WTC11 (cell line): Measurements from ENCODE around the gene ADK. TPM values are rescaled to one million over a fixed set of nuclear protein-coding genes. Genes with fewer than 3 reads are reported as not detected.

ENCODE experiments used
- ATAC-seq: fragments of 200-7000 bp; cut with Tn5 transposase; 2 replicates; pipeline ENCODE4 v1.10.0; 2021; ENCODE audit warnings: mild to moderate bottlenecking, moderate library complexity
- CTCF ChIA-PET: fragments of 300-600 bp; sonication (Branson Sonifier 250); formaldehyde crosslinking; loops from one replicate; lab custom pipeline; 2021; ENCODE audit warnings: antibody characterized with exemption; lab: Charles Lee
- POLR2A ChIA-PET: fragments of 350-600 bp; sonication (Branson Sonifier 250); formaldehyde crosslinking; loops from one replicate; lab custom pipeline; 2021; ENCODE audit warnings: antibody characterized with exemption; lab: Charles Lee
- DNase-seq: peaks from one replicate; pipeline ENCODE4 v3.0.0; 2021; ENCODE audit warnings: low spot score
- H3K27ac Mint-ChIP-seq: 2 replicates; pipeline ENCODE4 v1.8.0; 2021; ENCODE audit warnings: mixed read lengths
- H3K27me3 Mint-ChIP-seq: 2 replicates; pipeline ENCODE4 v1.8.0; 2021; ENCODE audit warnings: low read depth, mild to moderate bottlenecking, moderate library complexity, mixed read lengths
- H3K36me3 Mint-ChIP-seq: 2 replicates; pipeline ENCODE4 v1.8.0; 2021; ENCODE audit warnings: mixed read lengths
- H3K4me1 Mint-ChIP-seq: 2 replicates; pipeline ENCODE4 v1.8.0; 2022; ENCODE audit warnings: mixed read lengths
- H3K4me3 Mint-ChIP-seq: 2 replicates; pipeline ENCODE4 v1.8.0; 2021; ENCODE audit warnings: mild to moderate bottlenecking, moderate library complexity, mixed read lengths
- H3K9me3 Mint-ChIP-seq: 2 replicates; pipeline ENCODE4 v1.8.0; 2021; ENCODE audit warnings: mixed read lengths
- CBFB ChIP-seq: sonication (generic); formaldehyde crosslinking; IDR thresholded peaks from 2 replicates; pipeline ENCODE4 v1.8.1; 2022; ENCODE audit warnings: mild to moderate bottlenecking, low read depth, missing genetic modification reagents
- ELF4 ChIP-seq: sonication (generic); formaldehyde crosslinking; IDR thresholded peaks from 2 replicates; pipeline ENCODE4 v1.8.1; 2022; ENCODE audit warnings: low read depth, mild to moderate bottlenecking, moderate library complexity, missing genetic modification reagents
- FOXK1 ChIP-seq: sonication (generic); formaldehyde crosslinking; IDR thresholded peaks from 2 replicates; pipeline ENCODE4 v1.8.0; 2022; ENCODE audit warnings: mild to moderate bottlenecking, moderate library complexity, missing genetic modification reagents
- GABPB1 ChIP-seq: sonication (generic); formaldehyde crosslinking; IDR thresholded peaks from 2 replicates; pipeline ENCODE4 v1.8.1; 2023; ENCODE audit warnings: mild to moderate bottlenecking, missing genetic modification reagents
- GRHL2 ChIP-seq: fragments of 250-450 bp; sonication (Bioruptor Pico); IDR thresholded peaks from 2 replicates; pipeline ENCODE4 v1.8.0; 2022; ENCODE audit warnings: mild to moderate bottlenecking, moderate library complexity; ENCODE audit not compliant: insufficient replicate concordance, severe bottlenecking
- IRF2 ChIP-seq: sonication (generic); formaldehyde crosslinking; IDR thresholded peaks from 2 replicates; pipeline ENCODE4 v1.8.0; 2022; ENCODE audit warnings: low read depth, missing genetic modification reagents, borderline replicate concordance
- NFE2L1 ChIP-seq: sonication (generic); formaldehyde crosslinking; IDR thresholded peaks from 2 replicates; pipeline ENCODE4 v1.8.1; 2023; ENCODE audit warnings: missing genetic modification reagents
- PRDM15 ChIP-seq: sonication (generic); formaldehyde crosslinking; IDR thresholded peaks from 2 replicates; pipeline ENCODE4 v1.8.0; 2022; ENCODE audit warnings: missing genetic modification reagents
- PREB ChIP-seq: sonication (generic); formaldehyde crosslinking; IDR thresholded peaks from 2 replicates; pipeline ENCODE4 v1.8.1; 2022; ENCODE audit warnings: mild to moderate bottlenecking, missing genetic modification reagents, moderate library complexity, borderline replicate concordance
- TEAD4 ChIP-seq: sonication (generic); formaldehyde crosslinking; IDR thresholded peaks from 2 replicates; pipeline ENCODE4 v1.8.0; 2022; ENCODE audit warnings: mild to moderate bottlenecking, missing genetic modification reagents
- ZNF121 ChIP-seq: sonication (generic); formaldehyde crosslinking; IDR thresholded peaks from 2 replicates; pipeline ENCODE4 v1.8.0; 2023; ENCODE audit warnings: missing genetic modification reagents
- ZNF138 ChIP-seq: sonication (generic); formaldehyde crosslinking; conservative IDR thresholded peaks from 2 replicates; pipeline ENCODE4 v1.8.1; 2022; ENCODE audit warnings: mild to moderate bottlenecking, moderate library complexity, missing genetic modification reagents
- ZNF219 ChIP-seq: sonication (generic); formaldehyde crosslinking; IDR thresholded peaks from 2 replicates; pipeline ENCODE4 v1.8.0; 2023; ENCODE audit warnings: missing genetic modification reagents, mild to moderate bottlenecking, borderline replicate concordance
- ZNF317 ChIP-seq: sonication (generic); formaldehyde crosslinking; IDR thresholded peaks from 2 replicates; pipeline ENCODE4 v1.8.1; 2023; ENCODE audit warnings: low read depth, mild to moderate bottlenecking, moderate library complexity, missing genetic modification reagents, borderline replicate concordance
- ZNF396 ChIP-seq: fragments of 250-450 bp; sonication (Bioruptor Pico); IDR thresholded peaks from 2 replicates; pipeline ENCODE4 v1.8.0; 2021; ENCODE audit warnings: mild to moderate bottlenecking, moderate library complexity, borderline replicate concordance
- ZNF416 ChIP-seq: fragments of 250-450 bp; sonication (Bioruptor Pico); IDR thresholded peaks from 2 replicates; pipeline ENCODE4 v1.9.0; 2021; ENCODE audit warnings: mild to moderate bottlenecking, inconsistent platforms
- total RNA-seq: library from RNA; stranded (reverse); gene quantifications from 3 replicates; pipeline ENCODE4 v1.2.3, GENCODE V29; 2021
- TF ChIP-seq, protein P1 (sequence below): sonication (generic); formaldehyde crosslinking; IDR thresholded peaks from 2 replicates; pipeline ENCODE4 v1.8.0; 2023; ENCODE audit warnings: mild to moderate bottlenecking, missing genetic modification reagents
- TF ChIP-seq, protein P2 (sequence below): sonication (generic); formaldehyde crosslinking; IDR thresholded peaks from 2 replicates; pipeline ENCODE4 v1.8.0; 2022; ENCODE audit warnings: mild to moderate bottlenecking, missing genetic modification reagents
- TF ChIP-seq, protein P3 (sequence below): fragments of 250-450 bp; sonication (Bioruptor Pico); IDR thresholded peaks from 2 replicates; pipeline ENCODE4 v1.9.0; 2021; ENCODE audit warnings: mild to moderate bottlenecking, borderline replicate concordance
- TF ChIP-seq, protein P4 (sequence below): fragments of 200-600 bp; IDR thresholded peaks from 2 replicates; pipeline ENCODE4 v1.8.0; 2022; ENCODE audit warnings: antibody characterized with exemption

The ADK gene
- total RNA-seq, 1 experiment from 2014 or later: 32.7 TPM

- TF ChIP-seq NFE2L1 (no peak), ZNF138 (CRISPR knock-in tag) (no peak), ZNF121 (CRISPR knock-in tag) (no peak), ZNF396 (CRISPR knock-in tag) (no peak), PRDM15 (CRISPR knock-in tag) (no peak), TEAD4 (CRISPR knock-in tag) (no peak), GABPB1 (CRISPR knock-in tag) (no peak), CBFB (CRISPR knock-in tag) (no peak), ZNF219 (CRISPR knock-in tag) (no peak), IRF2 (CRISPR knock-in tag) (no peak), GRHL2 (CRISPR knock-in tag) (no peak), FOXK1 (CRISPR knock-in tag) (no peak), ZNF416 (no peak), PREB (CRISPR knock-in tag) (no peak), ELF4 (CRISPR knock-in tag) (no peak), ZNF317 (CRISPR knock-in tag) (no peak)
- TF ChIP-seq, protein P1, sequence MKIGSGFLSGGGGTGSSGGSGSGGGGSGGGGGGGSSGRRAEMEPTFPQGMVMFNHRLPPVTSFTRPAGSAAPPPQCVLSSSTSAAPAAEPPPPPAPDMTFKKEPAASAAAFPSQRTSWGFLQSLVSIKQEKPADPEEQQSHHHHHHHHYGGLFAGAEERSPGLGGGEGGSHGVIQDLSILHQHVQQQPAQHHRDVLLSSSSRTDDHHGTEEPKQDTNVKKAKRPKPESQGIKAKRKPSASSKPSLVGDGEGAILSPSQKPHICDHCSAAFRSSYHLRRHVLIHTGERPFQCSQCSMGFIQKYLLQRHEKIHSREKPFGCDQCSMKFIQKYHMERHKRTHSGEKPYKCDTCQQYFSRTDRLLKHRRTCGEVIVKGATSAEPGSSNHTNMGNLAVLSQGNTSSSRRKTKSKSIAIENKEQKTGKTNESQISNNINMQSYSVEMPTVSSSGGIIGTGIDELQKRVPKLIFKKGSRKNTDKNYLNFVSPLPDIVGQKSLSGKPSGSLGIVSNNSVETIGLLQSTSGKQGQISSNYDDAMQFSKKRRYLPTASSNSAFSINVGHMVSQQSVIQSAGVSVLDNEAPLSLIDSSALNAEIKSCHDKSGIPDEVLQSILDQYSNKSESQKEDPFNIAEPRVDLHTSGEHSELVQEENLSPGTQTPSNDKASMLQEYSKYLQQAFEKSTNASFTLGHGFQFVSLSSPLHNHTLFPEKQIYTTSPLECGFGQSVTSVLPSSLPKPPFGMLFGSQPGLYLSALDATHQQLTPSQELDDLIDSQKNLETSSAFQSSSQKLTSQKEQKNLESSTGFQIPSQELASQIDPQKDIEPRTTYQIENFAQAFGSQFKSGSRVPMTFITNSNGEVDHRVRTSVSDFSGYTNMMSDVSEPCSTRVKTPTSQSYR (CRISPR knock-in tag): no peak
- TF ChIP-seq, protein P2, sequence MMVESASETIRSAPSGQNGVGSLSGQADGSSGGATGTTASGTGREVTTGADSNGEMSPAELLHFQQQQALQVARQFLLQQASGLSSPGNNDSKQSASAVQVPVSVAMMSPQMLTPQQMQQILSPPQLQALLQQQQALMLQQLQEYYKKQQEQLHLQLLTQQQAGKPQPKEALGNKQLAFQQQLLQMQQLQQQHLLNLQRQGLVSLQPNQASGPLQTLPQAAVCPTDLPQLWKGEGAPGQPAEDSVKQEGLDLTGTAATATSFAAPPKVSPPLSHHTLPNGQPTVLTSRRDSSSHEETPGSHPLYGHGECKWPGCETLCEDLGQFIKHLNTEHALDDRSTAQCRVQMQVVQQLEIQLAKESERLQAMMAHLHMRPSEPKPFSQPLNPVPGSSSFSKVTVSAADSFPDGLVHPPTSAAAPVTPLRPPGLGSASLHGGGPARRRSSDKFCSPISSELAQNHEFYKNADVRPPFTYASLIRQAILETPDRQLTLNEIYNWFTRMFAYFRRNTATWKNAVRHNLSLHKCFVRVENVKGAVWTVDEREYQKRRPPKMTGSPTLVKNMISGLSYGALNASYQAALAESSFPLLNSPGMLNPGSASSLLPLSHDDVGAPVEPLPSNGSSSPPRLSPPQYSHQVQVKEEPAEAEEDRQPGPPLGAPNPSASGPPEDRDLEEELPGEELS (CRISPR knock-in tag): no peak
- TF ChIP-seq, protein P3, sequence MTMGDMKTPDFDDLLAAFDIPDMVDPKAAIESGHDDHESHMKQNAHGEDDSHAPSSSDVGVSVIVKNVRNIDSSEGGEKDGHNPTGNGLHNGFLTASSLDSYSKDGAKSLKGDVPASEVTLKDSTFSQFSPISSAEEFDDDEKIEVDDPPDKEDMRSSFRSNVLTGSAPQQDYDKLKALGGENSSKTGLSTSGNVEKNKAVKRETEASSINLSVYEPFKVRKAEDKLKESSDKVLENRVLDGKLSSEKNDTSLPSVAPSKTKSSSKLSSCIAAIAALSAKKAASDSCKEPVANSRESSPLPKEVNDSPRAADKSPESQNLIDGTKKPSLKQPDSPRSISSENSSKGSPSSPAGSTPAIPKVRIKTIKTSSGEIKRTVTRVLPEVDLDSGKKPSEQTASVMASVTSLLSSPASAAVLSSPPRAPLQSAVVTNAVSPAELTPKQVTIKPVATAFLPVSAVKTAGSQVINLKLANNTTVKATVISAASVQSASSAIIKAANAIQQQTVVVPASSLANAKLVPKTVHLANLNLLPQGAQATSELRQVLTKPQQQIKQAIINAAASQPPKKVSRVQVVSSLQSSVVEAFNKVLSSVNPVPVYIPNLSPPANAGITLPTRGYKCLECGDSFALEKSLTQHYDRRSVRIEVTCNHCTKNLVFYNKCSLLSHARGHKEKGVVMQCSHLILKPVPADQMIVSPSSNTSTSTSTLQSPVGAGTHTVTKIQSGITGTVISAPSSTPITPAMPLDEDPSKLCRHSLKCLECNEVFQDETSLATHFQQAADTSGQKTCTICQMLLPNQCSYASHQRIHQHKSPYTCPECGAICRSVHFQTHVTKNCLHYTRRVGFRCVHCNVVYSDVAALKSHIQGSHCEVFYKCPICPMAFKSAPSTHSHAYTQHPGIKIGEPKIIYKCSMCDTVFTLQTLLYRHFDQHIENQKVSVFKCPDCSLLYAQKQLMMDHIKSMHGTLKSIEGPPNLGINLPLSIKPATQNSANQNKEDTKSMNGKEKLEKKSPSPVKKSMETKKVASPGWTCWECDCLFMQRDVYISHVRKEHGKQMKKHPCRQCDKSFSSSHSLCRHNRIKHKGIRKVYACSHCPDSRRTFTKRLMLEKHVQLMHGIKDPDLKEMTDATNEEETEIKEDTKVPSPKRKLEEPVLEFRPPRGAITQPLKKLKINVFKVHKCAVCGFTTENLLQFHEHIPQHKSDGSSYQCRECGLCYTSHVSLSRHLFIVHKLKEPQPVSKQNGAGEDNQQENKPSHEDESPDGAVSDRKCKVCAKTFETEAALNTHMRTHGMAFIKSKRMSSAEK: no peak
- TF ChIP-seq, protein P4, sequence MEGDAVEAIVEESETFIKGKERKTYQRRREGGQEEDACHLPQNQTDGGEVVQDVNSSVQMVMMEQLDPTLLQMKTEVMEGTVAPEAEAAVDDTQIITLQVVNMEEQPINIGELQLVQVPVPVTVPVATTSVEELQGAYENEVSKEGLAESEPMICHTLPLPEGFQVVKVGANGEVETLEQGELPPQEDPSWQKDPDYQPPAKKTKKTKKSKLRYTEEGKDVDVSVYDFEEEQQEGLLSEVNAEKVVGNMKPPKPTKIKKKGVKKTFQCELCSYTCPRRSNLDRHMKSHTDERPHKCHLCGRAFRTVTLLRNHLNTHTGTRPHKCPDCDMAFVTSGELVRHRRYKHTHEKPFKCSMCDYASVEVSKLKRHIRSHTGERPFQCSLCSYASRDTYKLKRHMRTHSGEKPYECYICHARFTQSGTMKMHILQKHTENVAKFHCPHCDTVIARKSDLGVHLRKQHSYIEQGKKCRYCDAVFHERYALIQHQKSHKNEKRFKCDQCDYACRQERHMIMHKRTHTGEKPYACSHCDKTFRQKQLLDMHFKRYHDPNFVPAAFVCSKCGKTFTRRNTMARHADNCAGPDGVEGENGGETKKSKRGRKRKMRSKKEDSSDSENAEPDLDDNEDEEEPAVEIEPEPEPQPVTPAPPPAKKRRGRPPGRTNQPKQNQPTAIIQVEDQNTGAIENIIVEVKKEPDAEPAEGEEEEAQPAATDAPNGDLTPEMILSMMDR: no peak
- H3K4me1 Mint-ChIP-seq: no peaks in the 10 kb centered on the region
- CTCF ChIA-PET: no interaction called here
- H3K27me3 Mint-ChIP-seq: no peaks in the 10 kb centered on the region; the same call in 1 of the 2 replicates
- DNase-seq (no peak), ATAC-seq (no peak)
- POLR2A ChIA-PET: interaction anchor here (0.6 kb wide), 1 partner anchor 470 kb away, joined by 3 read pairs; no protein-coding TSS in a partner anchor
- H3K27ac Mint-ChIP-seq: no peak overlapping the region
- H3K36me3 Mint-ChIP-seq: peaks cover 17% of the 10 kb centered on the region
- peaks cover 20% of the 10 kb centered on the region for H3K9me3 Mint-ChIP-seq
- no peak overlapping the region for H3K4me3 Mint-ChIP-seq
These were observed 181.4 kb downstream of the ADK start for GRCh38 chr10:74332398-74332797.
